DMS153 treated with DMSO at 0.1 percent for 48 hours (cell line): ENCODE results near the gene SLC11A1.

Experiments
- DNase-seq: peaks from one replicate; lab custom pipeline; 2025; ENCODE audit not compliant: unreplicated experiment; lab: John Stamatoyannopoulos, UW

Gene SLC11A1

DNA sequence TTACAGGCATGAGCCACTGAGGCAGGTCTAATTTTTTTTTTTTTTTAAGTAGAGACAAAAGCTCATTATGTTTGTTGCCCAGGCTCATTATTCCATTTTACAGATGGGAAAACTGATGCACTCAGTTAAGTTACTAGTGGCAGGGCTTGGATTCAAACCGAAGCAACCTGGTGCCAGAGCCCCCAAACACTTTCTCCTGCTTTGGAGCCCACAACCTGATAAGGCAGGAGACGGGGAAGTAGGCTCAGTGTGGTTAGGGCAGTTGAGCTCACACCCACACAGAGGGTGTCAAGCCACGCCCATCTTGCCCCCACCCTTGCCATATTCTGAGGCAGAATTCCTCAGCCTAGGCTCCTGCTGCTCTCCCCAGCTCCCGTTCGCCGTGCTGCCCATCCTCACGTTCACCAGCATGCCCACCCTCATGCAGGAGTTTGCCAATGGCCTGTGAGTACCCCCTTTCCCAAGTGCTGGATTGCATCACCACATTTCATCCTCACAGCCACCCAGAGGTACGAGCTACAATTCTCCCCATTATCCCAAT is 11.7 kb downstream of the SLC11A1 start:
- no peak for DNase-seq

DNA sequence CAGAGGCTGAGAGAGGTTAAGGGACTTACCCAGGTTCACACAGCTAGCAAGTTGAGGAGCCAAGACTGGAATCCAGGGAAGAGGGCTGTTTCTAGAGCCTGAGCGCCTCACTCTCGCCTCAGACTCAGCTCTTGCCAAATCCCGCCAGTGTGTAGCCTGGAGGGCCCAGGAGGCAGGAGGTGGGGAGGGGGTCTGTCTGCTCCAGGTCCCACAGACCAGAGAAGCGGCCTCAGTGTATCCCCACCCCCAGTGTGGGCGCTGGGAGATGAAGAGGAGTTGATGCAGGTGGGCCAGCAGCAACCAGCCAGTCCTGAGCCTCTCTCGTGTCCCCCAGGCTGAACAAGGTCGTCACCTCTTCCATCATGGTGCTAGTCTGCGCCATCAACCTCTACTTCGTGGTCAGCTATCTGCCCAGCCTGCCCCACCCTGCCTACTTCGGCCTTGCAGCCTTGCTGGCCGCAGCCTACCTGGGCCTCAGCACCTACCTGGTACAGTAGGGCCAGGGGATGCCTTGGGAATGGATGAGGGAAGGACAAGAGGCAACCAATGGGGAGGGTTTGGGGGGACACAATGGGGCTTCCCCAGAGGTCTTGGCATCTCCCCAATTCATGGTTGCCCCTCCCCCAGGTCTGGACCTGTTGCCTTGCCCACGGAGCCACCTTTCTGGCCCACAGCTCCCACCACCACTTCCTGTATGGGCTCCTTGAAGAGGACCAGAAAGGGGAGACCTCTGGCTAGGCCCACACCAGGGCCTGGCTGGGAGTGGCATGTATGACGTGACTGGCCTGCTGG is 12.4 kb downstream of the SLC11A1 start:
- no peak for DNase-seq

DNA sequence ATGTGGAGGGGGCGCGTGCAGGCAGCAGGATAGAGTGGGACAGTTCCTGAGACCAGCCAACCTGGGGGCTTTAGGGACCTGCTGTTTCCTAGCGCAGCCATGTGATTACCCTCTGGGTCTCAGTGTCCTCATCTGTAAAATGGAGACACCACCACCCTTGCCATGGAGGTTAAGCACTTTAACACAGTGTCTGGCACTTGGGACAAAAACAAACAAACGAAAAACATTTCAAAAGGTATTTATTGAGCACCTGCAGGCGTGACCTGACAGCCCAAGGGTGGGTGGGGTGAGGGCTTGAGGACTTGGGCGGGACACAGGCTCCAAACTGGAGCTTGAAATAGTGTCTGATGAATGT is 13.0 kb downstream of the SLC11A1 start:
- DNase-seq, result no peak

DNA sequence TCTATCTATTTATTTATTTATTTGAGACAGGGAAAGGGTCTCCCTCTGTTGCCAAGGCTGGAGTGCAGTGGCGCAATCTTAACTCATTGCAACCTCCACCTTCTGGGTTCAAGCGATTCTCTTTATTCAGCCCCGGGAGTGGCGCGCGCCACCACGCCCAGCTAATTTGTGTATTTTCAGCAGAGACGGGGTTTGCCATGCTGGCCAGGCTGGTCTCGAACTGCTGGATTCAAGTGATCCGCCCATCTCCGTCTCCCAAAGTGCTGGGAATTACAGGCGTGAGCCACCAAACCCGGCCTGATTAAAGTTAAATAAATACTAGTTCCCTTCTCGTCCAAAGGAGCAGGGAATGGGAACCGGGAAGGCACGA is 13.4 kb downstream of the SLC11A1 start:
- no peak for DNase-seq

DNA sequence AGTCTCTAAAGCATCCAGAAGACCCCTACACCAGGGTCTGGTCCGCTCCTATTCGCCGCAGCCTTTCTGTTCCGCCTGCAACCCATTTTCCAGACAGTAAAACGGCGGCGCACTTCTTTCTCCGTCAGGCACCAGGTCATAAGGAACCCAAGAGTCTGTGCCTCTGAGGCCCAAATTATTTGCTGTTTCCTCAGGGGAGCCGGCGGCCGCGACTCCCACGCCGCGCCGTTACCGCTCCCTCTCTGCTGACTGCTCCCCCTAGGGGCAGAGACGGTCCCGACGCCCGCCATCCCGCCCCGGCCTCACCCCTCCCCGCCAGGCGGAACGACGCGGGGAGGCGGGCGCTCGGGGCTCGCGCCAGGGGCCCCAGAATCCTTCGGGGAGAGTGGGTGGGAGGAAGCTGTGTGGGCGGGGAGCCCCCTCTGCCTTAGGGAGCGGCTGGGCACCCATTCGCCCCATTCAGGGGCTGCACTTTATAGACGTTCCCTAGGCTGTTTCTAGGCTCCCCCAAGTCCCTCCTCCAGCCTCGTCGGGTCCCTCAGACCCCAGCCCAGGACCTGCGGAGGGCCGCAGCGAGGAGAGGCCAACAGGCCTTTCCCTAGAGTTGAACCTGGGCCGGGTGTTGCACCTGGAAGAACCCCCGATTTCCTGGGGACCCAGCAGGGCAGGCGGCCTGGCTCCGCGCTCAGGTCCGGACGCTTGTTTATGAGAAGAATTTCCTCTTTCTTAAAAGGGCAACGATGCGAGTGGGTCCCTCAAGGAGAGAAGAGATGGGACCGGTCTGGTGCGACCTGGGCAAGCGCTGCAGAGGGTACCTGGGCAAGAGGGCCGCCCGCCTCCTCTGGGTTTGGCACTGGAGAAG is 14.0 kb downstream of the SLC11A1 start:
- peak; percentile 86 for DNase-seq

DNA sequence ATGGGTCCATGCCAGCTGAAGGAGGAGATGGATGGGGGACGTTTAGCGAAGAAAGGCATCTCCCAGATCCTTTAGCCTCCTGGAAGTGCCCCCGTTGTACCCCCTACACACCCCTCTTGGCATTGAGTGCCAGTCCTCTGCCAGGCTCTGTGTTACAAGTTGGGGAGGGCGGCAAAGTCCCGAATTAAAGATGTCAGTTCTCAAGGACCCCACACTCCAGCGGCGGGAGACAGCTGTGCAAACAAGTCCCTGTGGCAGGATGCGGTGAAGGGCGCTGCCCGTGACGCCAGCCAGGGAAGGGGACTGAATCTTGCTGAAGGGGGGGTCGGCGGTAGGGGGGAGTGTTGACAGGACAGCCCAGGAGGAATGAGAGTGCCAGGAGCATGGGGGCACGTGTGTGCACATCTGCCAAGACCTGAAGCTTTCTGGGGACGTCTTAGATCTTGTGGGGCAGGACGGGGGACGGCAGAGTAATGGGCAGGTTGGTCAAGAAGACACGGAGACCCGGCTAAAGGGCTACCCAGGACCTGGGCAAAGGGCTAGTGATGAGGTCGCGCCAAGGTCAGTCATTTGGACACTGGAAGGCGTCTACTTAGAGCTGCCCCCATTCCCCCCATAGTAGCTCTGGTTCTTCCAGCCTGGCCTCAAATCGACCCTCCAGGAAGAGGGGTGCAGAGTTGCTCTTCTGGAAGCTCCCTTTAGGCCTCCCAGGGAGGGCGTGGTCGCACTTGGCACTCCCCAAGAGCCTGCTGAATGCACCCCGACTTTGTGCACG is 14.8 kb downstream of the SLC11A1 start:
- peak; percentile 63 for DNase-seq

DNA sequence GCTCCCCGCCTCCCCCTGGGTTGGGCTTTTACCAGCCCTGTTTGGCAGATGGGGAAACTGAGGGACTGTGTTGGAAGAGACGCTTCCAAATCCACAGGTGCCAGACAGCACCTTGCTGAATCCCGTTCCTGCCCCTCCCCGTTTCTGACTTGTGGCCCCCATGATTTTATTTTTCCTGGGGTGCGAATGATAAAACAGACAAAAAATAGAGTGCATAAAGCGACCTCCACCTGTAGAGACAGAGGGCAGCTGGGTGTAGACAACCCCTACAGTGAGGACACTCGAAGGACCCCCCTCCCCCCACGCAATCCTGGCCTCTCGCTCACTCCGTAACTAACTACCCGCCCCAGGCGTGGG is 15.4 kb downstream of the SLC11A1 start:
- no peak for DNase-seq

DNA sequence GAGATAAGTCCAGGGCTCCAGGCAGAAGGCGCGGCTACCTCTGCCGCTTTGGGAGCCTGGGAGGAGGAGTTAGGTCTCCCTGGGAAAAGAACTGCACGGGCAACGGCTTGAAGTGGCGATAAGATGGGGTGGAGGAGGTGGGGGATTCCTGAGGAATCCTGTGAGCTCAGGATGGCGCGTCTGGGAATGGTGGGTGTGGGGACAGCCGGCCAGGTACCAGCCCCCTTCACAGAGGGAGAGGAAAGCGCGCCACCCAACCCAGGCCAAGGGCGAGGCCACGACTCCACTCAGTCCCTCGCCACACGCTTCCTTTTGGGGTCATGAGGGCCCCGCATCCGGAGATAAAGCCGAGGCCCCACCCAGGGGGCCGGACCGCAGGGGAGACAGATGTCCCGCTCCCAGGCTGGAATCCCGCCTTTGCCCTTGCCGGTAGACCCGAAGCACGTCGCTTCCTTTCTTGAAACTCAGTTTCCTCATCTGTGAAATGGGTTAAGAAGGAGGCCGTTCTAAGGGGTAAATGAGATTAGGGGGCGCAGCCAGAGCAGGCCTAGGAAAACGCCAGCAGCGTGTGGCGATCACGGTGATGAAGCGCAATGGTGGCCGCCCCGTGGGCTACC is 15.9 kb downstream of the SLC11A1 start:
- peak; percentile 23 for DNase-seq

DNA sequence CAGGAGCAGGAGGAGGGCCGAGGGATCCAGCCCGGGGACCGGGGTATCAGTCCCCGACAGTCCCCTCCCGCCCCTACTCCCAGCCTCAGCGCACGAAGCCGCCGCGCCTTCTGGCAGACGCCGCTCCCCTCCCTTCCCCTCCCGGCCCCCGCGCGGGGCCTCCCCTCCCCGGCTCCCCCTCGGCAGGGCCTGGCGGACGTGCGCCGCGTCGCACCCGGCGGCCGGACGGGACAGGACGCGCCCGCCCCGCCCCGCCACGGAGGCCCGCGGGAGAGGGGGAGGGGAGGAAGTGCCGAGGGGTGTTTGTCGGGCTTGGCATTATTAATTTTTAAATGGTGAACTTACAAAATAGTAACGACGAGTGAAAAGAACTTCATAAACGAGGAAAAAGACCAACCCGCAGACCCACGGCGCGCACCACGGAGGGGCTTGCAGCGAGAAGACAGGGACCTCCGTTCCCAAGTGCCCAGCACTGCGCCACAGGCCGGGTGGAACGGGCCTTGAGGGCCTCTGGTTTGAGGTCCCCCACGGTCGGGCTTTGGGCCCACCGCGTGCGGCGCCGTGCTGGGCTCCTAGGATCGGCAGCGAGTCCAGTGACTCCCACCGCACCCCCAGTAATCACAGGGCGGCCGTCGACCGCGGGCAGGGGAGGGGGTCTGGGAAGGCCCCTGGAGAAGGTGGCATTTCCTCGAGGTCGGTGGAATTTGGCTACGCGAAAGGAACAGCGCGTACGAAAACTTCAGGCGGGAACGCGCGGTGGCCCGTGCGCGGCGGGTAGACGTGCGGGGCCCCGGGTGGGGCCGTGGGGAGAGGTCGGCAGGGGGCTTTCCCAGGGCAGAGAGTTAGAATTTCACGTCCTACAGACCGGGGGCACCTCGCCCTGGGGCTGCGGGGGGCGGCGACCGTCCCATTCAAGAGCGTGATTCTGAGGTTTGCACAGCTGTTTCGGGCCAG is 16.6 kb downstream of the SLC11A1 start:
- DNase-seq, result peak; percentile 26

DNA sequence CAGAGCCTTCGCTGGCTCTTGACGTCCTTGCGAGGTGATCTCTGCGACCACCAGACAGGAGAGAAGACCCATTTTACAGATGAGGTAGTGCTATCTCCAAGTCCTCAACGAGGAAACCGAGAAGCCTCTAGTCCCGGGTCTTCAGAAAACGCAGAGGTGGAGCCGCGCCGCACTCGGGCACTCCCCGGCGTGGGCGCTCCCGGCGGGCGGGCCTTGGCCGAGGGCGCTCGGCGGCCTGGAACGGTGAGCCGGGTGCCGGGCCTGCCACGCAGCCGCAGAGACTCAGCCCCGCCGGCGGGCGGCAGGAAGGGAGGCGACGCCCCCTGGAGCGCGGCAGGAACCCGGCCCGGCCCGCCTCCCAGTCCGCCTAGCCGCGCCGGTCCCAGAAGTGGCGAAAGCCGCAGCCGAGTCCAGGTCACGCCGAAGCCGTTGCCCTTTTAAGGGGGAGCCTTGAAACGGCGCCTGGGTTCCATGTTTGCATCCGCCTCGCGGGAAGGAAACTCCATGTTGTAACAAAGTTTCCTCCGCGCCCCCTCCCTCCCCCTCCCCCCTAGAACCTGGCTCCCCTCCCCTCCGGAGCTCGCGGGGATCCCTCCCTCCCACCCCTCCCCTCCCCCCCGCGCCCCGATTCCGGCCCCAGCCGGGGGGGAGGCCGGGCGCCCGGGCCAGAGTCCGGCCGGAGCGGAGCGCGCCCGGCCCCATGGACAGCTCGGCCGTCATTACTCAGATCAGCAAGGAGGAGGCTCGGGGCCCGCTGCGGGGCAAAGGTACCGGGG is 17.5 kb downstream of the SLC11A1 start, which contains the start of gene CTDSP1:
Gene CTDSP1 (plus strand): TSS at position 478 of the 776 bp plus-strand sequence. CDS start 223 bp downstream, at position 701.
- DNase-seq, result peak; percentile 79

DNA sequence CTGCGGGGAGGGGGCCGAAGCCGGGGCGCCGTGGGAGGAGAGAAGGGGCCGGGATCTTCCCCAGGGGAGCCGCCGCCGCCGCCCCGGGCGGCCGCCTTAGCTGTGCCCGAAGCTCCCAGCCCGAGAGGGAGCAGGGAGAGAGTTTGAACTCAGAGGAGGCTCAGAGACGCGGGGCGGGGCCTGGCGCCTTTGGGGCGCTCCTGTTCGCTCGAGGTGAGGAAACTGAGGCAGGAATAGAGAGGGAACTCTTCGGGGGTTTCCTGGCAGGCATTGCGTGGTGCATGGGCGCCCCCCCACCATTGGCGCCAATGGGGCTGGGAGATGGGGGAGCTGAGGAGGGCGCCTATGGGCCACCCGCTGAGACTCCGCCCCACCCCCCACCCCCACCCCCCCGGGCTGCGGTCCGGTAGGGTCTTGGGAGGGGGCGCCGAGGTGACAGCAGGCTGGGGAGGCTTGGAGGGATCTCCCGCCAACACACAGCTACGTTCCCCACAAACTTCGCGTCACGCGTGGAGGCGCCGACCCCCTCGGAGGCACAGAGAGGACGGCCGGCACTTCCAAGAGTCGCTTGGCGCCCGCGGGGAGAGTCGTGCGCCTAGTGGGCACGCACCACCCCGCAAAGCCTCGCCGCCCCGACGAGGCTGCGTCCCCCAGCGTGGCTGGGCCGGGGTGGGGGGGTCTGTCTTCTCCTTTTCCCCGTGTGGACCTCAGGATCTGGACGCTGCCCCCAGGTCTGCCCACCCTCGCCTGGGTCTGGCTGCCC is 18.3 kb downstream of the SLC11A1 start:
- peak; percentile 3 for DNase-seq

DNA sequence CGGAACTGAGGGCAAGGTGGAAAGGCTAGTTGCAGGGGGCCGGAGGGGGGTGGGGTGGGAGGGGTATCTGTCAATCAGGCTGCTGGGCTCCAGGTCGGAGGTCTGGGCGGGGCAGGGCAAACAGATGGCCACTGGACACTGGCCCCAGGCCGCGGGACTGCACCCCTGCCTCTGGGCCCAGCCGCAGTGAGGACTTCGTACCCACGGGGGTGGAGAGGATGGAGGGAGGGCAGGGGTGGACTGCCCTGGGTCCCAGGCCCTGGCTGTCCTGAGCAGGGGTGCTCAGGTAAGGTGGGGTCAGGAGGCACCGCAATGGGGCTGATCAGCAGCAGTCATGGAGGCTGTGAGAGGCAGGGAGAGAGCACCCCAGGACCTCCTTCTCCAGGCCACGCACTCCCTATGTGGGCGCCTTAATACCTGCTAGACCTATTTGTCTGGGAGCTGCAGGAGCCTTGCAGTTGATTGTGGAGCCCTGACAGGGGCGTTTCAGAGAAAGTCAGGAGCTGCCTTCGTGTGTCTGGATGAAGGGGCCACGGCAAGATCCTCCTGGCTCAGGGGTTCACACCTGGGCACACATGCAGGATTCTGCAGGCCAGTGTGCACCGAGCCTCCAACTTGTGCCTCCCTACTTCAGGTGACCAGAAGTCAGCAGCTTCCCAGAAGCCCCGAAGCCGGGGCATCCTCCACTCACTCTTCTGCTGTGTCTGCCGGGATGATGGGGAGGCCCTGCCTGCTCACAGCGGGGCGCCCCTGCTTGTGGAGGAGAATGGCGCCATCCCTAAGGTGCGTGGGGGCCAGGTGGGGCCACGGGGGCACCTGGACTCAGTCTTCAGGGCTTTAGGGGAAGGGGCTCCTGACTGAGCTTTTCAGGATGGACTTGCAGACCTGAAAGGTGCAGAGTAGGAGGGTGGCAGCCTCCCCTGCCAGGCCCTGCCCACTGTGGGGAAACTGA is 19.1 kb downstream of the SLC11A1 start:
- no peak for DNase-seq

DNA sequence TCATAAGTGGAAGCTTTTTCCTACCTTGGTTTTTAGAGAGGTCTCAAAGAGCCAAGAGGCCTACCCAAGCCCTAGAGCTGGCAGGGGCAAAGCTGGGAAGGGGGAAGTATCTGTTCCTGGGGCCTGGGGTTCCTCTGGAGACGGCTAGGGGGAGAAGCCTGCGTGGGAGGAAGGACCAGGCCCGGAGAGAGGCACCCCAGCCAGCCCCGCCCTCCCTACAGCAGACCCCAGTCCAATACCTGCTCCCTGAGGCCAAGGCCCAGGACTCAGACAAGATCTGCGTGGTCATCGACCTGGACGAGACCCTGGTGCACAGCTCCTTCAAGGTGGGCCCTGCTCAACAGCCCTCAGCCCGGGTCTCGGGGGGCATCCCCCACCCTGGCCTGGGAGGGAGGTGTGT is 19.8 kb downstream of the SLC11A1 start:
- DNase-seq, result no peak

DNA sequence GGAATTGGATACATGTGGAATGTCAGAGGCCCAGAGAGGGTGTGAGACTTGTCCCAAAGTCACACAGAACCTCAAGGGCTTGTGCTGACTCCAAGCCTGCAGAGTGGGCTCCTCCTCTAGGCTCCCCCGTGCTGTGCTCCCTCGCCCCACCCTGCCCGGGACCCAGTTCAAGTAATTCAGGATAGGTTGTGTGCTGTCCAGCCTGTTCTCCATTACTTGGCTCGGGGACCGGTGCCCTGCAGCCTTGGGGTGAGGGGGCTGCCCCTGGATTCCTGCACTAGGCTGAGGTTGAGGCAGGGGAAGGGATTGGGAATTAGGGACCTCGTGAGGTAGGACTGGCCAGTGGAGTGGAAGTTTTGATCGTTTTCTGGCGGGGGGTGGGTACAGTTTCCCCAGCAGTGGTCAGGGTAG is 20.4 kb downstream of the SLC11A1 start:
- no peak for DNase-seq

DNA sequence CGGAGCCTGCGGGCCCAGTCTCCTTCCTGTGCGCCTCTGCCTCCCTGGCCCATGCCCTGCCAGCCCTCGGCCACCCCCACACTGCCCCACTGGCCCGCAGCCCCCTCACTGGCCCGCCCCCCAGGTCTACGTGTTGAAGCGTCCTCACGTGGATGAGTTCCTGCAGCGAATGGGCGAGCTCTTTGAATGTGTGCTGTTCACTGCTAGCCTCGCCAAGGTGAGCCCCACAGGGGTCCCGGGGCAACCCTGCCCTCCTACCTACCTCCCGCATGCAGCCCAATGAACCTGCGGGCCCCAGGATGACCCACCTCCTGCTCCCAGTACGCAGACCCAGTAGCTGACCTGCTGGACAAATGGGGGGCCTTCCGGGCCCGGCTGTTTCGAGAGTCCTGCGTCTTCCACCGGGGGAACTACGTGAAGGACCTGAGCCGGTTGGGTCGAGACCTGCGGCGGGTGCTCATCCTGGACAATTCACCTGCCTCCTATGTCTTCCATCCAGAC is 20.9 kb downstream of the SLC11A1 start:
- no peak for DNase-seq

DNA sequence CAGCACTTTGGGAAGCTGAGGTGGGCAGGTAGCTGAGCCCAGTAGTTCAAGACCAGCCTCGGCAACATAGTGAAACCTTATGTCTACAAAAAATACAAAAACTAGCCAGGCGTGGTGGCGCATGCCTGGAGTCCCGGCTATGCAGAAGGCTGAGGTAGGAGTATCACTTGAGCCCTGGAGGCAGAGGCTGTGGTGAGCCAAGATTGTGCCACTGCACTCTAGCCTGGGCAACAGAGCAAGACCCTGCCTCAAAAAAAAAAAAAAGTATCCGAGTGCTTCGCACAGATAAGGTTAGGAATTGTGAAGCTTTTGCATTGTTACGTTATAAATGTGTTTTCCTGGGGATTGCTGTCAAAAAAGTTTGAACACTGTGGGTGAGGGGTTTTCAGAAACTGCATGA is 21.7 kb downstream of the SLC11A1 start:
- no peak for DNase-seq
